ENCODE measurements around the gene C11orf91.

The C11orf91 gene

GRCh38 chr11:33672273-33672672 lies 28.4 kb downstream of the C11orf91 start:
- H3K27ac ChIP-seq: no peak overlapping the region
- TF ChIP-seq CTCF (conservative IDR thresholded peaks at IDR 0.05) (no peak), ZFX (IDR thresholded peaks at IDR 0.05) (no peak)

- H3K27ac ChIP-seq: no peak overlapping the region
- TF ChIP-seq ZFX (IDR thresholded peaks at IDR 0.05) (no peak), CTCF (conservative IDR thresholded peaks at IDR 0.05) (no peak)
Measured at GRCh38 chr11:33670250-33671011, 30.2 kb downstream of the C11orf91 start.

- TF ChIP-seq ZFX (IDR thresholded peaks at IDR 0.05) (no peak), CTCF (conservative IDR thresholded peaks at IDR 0.05) (no peak)
- no peak overlapping the region for H3K27ac ChIP-seq
Measured at GRCh38 chr11:33669598-33670249, 30.9 kb downstream of the C11orf91 start.

GRCh38 chr11:33668951-33669596 lies 31.6 kb downstream of the C11orf91 start:
- H3K27ac ChIP-seq: no peak overlapping the region
- TF ChIP-seq ZFX (IDR thresholded peaks at IDR 0.05): no peak
- no peak for TF ChIP-seq CTCF (conservative IDR thresholded peaks at IDR 0.05)

- no peak overlapping the region for H3K27ac ChIP-seq
- no peak for TF ChIP-seq ZFX (IDR thresholded peaks at IDR 0.05)
- no peak for TF ChIP-seq CTCF (conservative IDR thresholded peaks at IDR 0.05)
Measured at GRCh38 chr11:33668468-33668825, 32.2 kb downstream of the C11orf91 start.

GRCh38 chr11:33667819-33668467 lies 32.7 kb downstream of the C11orf91 start:
- no peak overlapping the region for H3K27ac ChIP-seq
- no peak for TF ChIP-seq CTCF (conservative IDR thresholded peaks at IDR 0.05)
- TF ChIP-seq ZFX (IDR thresholded peaks at IDR 0.05): no peak

Data from C4-2B (cell line).